GM10266 (cell line): ENCODE measurements around the gene SUPT7L.

Experiments
- DNase-seq: peaks from one replicate; pipeline ENCODE4 v3.0.0; 2012; ENCODE audit errors: extremely low spot score
- TF ChIP-seq, protein P1 (sequence below): IDR thresholded peaks from 2 replicates; pipeline ENCODE4 v1.5.1; 2012; ENCODE audit warnings: mild to moderate bottlenecking, low read depth; ENCODE audit not compliant: control insufficient read depth, insufficient read depth; ENCODE audit errors: missing control alignments

SUPT7L gene

DNA sequence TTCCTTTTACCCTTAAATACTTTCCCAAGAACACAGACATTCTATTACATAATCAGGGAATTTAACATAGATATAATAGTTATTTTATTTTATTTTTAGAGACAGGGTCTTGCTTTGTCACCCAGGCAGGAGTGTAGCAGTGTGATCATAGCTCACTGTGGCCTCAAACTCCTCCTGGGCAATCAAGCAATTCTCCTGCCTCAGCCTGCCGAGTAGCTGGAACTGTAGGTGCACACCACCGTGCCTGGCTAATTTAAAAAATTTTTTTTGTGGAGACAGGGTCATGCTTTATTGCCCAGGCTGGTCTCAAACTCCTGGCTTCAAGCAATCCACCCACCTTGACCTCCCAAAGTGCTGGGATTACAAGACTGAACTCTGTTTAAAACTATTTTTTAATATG, 45.9 kb upstream of the SUPT7L start:
- TF ChIP-seq, protein P1, sequence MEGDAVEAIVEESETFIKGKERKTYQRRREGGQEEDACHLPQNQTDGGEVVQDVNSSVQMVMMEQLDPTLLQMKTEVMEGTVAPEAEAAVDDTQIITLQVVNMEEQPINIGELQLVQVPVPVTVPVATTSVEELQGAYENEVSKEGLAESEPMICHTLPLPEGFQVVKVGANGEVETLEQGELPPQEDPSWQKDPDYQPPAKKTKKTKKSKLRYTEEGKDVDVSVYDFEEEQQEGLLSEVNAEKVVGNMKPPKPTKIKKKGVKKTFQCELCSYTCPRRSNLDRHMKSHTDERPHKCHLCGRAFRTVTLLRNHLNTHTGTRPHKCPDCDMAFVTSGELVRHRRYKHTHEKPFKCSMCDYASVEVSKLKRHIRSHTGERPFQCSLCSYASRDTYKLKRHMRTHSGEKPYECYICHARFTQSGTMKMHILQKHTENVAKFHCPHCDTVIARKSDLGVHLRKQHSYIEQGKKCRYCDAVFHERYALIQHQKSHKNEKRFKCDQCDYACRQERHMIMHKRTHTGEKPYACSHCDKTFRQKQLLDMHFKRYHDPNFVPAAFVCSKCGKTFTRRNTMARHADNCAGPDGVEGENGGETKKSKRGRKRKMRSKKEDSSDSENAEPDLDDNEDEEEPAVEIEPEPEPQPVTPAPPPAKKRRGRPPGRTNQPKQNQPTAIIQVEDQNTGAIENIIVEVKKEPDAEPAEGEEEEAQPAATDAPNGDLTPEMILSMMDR: no peak
- no peak for DNase-seq

DNA sequence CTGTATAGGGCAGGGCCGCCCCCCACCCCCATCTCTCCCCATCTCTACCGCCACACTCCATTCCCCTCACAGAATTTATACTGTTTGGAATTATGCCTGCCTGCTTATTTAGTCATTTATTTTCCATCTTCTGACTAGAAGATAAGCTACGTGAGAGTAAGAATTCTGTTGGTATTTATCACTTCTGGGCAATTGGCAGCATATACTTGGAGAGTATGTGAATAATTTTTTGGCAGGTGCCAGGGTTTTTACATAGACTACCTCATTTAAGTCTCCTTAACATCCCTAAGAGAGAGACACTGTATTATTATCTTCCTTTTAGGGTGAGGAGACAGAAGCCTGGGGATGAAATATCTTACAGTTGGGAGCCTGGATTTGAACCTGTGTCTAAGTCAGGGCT, 45.3 kb upstream of the SUPT7L start:
- TF ChIP-seq, protein P1: no peak
- DNase-seq: no peak

DNA sequence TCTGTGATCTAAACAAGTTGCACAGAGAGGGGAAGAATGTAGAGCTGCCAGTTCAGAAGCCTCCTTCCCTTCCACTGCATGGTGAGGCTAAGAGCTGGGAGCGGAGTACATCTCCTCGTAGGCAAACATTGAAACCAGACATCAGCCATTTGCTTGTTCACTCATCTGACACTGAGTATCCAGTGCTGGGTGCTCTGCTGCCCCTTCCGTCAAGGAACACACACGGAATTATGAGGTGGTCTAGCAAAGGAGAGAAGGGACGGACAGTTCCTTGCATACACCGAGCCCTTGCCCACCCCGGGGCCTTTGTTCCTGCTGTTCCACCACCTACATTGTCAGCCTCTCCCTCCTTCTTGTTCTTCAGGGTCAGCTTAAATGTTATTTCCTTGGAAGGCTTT, 44.8 kb upstream of the SUPT7L start:
- DNase-seq: no peak
- TF ChIP-seq, protein P1: no peak

DNA sequence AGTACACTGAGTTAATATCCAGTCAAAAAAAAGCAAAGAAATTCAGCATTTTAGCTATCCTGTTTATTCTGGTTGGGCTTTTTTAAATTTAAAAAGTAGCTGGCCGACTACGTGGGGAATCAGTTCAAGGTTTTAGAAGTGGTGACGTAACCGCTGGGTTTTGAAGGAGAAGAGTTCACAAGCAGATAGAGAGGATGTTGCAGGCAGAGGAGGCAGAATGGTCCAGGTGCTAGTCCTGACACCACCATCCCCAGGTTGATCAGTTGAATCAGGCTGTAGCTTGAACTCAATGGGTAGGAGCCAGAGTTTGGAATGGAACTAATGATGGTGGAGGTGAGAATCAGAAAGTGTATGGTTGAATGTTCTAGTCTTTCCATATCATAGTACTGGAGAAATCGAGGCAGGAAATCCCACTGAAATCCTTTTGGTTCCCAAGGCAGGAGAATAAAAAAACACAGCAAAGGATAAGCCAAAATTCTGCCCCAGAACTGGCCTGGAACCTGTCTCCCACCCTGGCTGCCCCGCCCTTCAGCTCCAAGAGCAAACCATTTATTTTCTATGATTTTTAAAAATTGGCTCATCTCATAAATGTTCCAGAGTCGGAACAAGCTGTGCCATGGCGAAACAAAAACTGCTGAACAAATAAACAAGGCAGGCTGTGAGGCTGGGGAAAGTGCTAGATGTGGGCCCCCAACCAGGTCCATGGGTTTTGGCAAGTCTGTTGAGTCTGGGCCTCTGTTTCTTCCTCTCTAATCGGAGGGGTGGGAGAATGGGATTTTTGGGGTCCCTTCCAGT, 44.2 kb upstream of the SUPT7L start:
- DNase-seq: no peak
- TF ChIP-seq, protein P1: no peak

DNA sequence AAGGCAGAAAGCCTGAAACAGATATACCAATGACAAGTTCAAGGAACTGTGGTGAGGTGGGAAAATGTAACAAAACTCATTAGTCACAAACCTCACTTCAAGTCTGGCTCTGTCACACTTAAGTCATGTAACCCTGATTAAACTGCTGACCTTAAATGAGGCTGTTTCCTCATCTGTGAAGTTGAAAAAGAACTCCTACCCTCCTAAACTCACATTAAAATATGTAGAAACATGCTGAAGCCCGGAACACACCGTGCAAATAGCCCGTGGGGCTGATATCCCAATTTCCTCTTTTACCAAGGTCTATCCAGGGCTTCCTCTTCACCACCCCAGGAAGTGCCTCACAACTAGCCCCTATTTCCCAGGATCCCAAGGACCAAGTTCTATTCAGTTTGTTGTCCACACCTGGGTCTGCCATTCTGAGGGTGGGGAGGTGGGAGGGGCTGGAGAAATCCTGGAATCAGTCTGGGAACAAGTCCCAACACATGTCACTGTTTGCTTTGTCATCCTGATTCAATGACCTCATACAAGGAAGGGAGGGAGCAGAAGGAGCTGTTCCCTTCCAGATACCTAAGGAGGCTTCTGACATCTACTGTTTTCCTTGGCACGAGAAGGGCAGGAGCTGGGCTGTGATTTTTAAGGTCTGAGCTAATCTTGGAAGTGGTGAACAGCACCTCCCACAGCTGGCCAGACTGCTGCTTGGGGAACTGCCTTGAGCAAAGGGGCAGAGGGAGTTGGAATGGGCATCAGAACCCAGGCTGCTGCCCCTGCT, 42.6 kb upstream of the SUPT7L start:
- no peak for DNase-seq
- TF ChIP-seq, protein P1: no peak

DNA sequence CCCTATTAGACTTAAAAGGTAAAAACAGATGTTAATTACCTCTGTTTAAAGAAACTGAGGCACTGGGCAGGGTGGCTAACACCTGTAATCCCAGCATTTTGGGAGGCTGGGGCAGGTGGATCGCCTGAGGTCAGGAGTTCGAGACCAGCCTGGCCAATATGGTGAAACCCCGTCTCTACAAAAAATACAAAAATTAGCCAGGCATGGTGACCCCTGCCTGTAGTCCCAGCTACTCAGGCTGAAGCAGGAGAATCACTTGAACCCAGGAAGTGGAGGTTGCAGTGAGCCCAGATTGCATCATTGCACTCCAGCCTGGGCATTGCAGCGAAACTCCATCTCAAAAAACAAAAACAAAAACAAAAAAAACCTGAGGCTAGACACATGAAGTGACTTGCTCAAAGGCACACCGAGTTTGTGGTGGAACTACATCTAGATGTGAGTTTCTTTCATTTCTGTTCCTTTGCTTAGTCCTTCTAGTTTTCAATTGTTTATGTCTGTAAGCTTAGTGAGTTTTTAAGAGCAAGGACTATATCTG, 41.0 kb upstream of the SUPT7L start:
- TF ChIP-seq, protein P1: no peak
- DNase-seq: no peak
